H9 (cell line): ENCODE data around the gene CAMTA1. TPM values are rescaled to one million over a fixed set of nuclear protein-coding genes. Genes with fewer than 3 reads are reported as not detected.

Experiments used
- DNase-seq: peaks from one replicate; pipeline ENCODE4 v3.0.0-alpha.2; 2017
- H2AFZ ChIP-seq: one replicate; pipeline ENCODE4 v1.6.1; 2013; ENCODE audit warnings: mild to moderate bottlenecking, low read length, control low read depth, moderate library complexity
- H2AK5ac ChIP-seq: 2 replicates; pipeline ENCODE4 v1.6.1; 2013; ENCODE audit warnings: low read length, control low read depth, mixed read lengths; ENCODE audit not compliant: insufficient read length
- H2BK120ac ChIP-seq: one replicate; pipeline ENCODE4 v1.6.1; 2013; ENCODE audit warnings: low read depth, mild to moderate bottlenecking, low read length, control low read depth, inconsistent platforms; ENCODE audit not compliant: poor library complexity, severe bottlenecking
- H2BK12ac ChIP-seq: 2 replicates; pipeline ENCODE4 v1.6.1; 2013; ENCODE audit warnings: low read length, control low read depth, mixed read lengths, low read depth; ENCODE audit not compliant: insufficient read length
- H2BK15ac ChIP-seq: 2 replicates; pipeline ENCODE4 v1.6.1; 2013; ENCODE audit warnings: low read depth, low read length, control low read depth
- H2BK20ac ChIP-seq: one replicate; pipeline ENCODE4 v1.6.1; 2013; ENCODE audit warnings: low read depth, mild to moderate bottlenecking, low read length, control low read depth, inconsistent platforms; ENCODE audit not compliant: poor library complexity, severe bottlenecking
- H2BK5ac ChIP-seq: 2 replicates; pipeline ENCODE4 v1.6.1; 2013; ENCODE audit warnings: low read length, control low read depth, mixed read lengths; ENCODE audit not compliant: insufficient read length
- H3K14ac ChIP-seq: 2 replicates; pipeline ENCODE4 v1.6.1; 2013; ENCODE audit warnings: low read length, control low read depth; ENCODE audit not compliant: insufficient read depth
- H3K18ac ChIP-seq: 2 replicates; pipeline ENCODE4 v1.6.1; 2013; ENCODE audit warnings: low read depth, mild to moderate bottlenecking, mixed read lengths, low read length, control low read depth; ENCODE audit not compliant: insufficient read length
- H3K23ac ChIP-seq: 2 replicates; pipeline ENCODE4 v1.6.1; 2013; ENCODE audit warnings: low read length, control low read depth, mixed read lengths, low read depth; ENCODE audit not compliant: insufficient read length
- H3K23me2 ChIP-seq: 2 replicates; pipeline ENCODE4 v1.6.1; 2013; ENCODE audit warnings: low read depth, mild to moderate bottlenecking, mixed read lengths, low read length, control low read depth; ENCODE audit not compliant: insufficient read length, poor library complexity, severe bottlenecking
- H3K27ac ChIP-seq: 2 replicates; pipeline ENCODE4 v1.5.1; 2013; ENCODE audit warnings: low read length, control low read depth, mixed read lengths, low read depth; ENCODE audit not compliant: insufficient read length
- H3K27me3 ChIP-seq: 2 replicates; pipeline ENCODE4 v1.6.1; 2013; ENCODE audit warnings: low read length, control low read depth, inconsistent platforms; ENCODE audit not compliant: insufficient read depth
- H3K4ac ChIP-seq: 2 replicates; pipeline ENCODE4 v1.6.1; 2013; ENCODE audit warnings: low read depth, mild to moderate bottlenecking, control low read depth, inconsistent platforms, low read length, moderate library complexity
- H3K4me1 ChIP-seq: 2 replicates; pipeline ENCODE4 v1.6.1; 2013; ENCODE audit warnings: low read length, control low read depth, inconsistent platforms; ENCODE audit not compliant: insufficient read depth
- H3K4me2 ChIP-seq: 2 replicates; pipeline ENCODE4 v1.6.1; 2013; ENCODE audit warnings: low read length, control low read depth, mixed read lengths; ENCODE audit not compliant: insufficient read length, insufficient read depth
- H3K56ac ChIP-seq: 2 replicates; pipeline ENCODE4 v1.6.1; 2013; ENCODE audit warnings: low read depth, mild to moderate bottlenecking, mixed read lengths, low read length, control low read depth; ENCODE audit not compliant: insufficient read length
- H3K79me1 ChIP-seq: 2 replicates; pipeline ENCODE4 v1.6.1; 2013; ENCODE audit warnings: low read depth, mild to moderate bottlenecking, moderate library complexity, low read length, control low read depth, inconsistent platforms; ENCODE audit not compliant: insufficient read depth, poor library complexity, severe bottlenecking
- H3K79me2 ChIP-seq: 2 replicates; pipeline ENCODE4 v1.6.1; 2013; ENCODE audit warnings: low read length, control low read depth, inconsistent platforms; ENCODE audit not compliant: insufficient read depth
- H3K9ac ChIP-seq: 2 replicates; pipeline ENCODE4 v1.6.1; 2013; ENCODE audit warnings: low read length, control low read depth, mixed read lengths; ENCODE audit not compliant: insufficient read length; ENCODE audit errors: extremely low read depth
- H3K9me3 ChIP-seq: one replicate; pipeline ENCODE4 v1.6.1; 2013; ENCODE audit warnings: low read depth, low read length, inconsistent platforms; ENCODE audit not compliant: control insufficient read depth
- H3T11ph ChIP-seq: one replicate; pipeline ENCODE4 v1.6.1; 2013; ENCODE audit warnings: mild to moderate bottlenecking, low read length, control low read depth, inconsistent platforms
- H4K20me1 ChIP-seq: one replicate; pipeline ENCODE4 v1.6.1; 2013; ENCODE audit not compliant: control insufficient read depth, insufficient read length, insufficient read depth
- H4K5ac ChIP-seq: 2 replicates; pipeline ENCODE4 v1.6.1; 2013; ENCODE audit warnings: low read depth, mild to moderate bottlenecking, mixed read lengths, low read length, control low read depth; ENCODE audit not compliant: insufficient read length
- H4K8ac ChIP-seq: replicated peaks from 2 replicates; pipeline ENCODE4 v1.6.1; 2013; ENCODE audit warnings: low read length, control low read depth, mixed read lengths, low read depth; ENCODE audit not compliant: insufficient read length
- H4K91ac ChIP-seq: 2 replicates; pipeline ENCODE4 v1.6.1; 2013; ENCODE audit warnings: low read depth, mild to moderate bottlenecking, moderate library complexity, mixed read lengths, low read length, control low read depth; ENCODE audit not compliant: insufficient read length
- H3K27ac Mint-ChIP-seq, 3 experiments: 2 replicates in 2 of 3; 3 replicates in 1 of 3; pipeline ENCODE4 v1.8.0; 2020 to 2021; ENCODE audit warnings: mixed read lengths in 3 of 3, mild to moderate bottlenecking in 1 of 3, moderate library complexity in 1 of 3
- H3K27me3 Mint-ChIP-seq: 2 replicates; pipeline ENCODE4 v1.8.0; 2021; ENCODE audit warnings: low read depth, mild to moderate bottlenecking, moderate library complexity, mixed read lengths
- H3K36me3 Mint-ChIP-seq, 3 experiments: 2 replicates in 2 of 3; 3 replicates in 1 of 3; pipeline ENCODE4 v1.8.0; 2020 to 2021; ENCODE audit warnings: low read depth in 3 of 3, mixed read lengths in 3 of 3; ENCODE audit not compliant: insufficient read depth in 1 of 3
- H3K4me1 Mint-ChIP-seq, 2 experiments: 2 replicates each; pipeline ENCODE4 v1.8.0; 2020; ENCODE audit warnings: mixed read lengths in 2 of 2
- H3K4me3 Mint-ChIP-seq, 2 experiments: 2 replicates in 1 of 2; 3 replicates in 1 of 2; pipeline ENCODE4 v1.8.0; 2020 to 2021; ENCODE audit warnings: mild to moderate bottlenecking in 2 of 2, mixed read lengths in 2 of 2, moderate library complexity in 1 of 2
- H3K9me3 Mint-ChIP-seq, 2 experiments: 2 replicates in 1 of 2; 3 replicates in 1 of 2; pipeline ENCODE4 v1.8.0; 2020; ENCODE audit warnings: mild to moderate bottlenecking in 2 of 2, mixed read lengths in 2 of 2, moderate library complexity in 1 of 2
- CTCF ChIP-seq: fragments of 200-600 bp; sonication (generic); conservative IDR thresholded peaks from 3 replicates; pipeline ENCODE4 v1.8.0; 2021; ENCODE audit warnings: antibody characterized with exemption, mild to moderate bottlenecking
- WGBS: extraction: QIAGEN DNeasy Blood & Tissue Kit; methylation state at CpG from one replicate; pipeline ENCODE4 v1.1.7; 2013; ENCODE audit warnings: missing lambda C conversion rate, low lambda C conversion rate, mixed read lengths; ENCODE audit not compliant: insufficient read length; ENCODE audit errors: extremely low coverage; 5-methylcytosine and 5-hydroxymethylcytosine counted together
- total RNA-seq: library from RNA; stranded (reverse); gene quantifications from 2 replicates; pipeline ENCODE4 v1.2.1, GENCODE V29; 2021

Gene CAMTA1
- total RNA-seq, 1 experiment from 2014 or later: 115 TPM

GRCh38 chr1:6848816-6849215 lies 63.6 kb downstream of the CAMTA1 start:
- no peak overlapping the region for H3K18ac ChIP-seq
- TF ChIP-seq CTCF: no peak
- H3K23me2 ChIP-seq: no peaks in the 10 kb centered on the region
- H4K91ac ChIP-seq: no peak overlapping the region
- H3K14ac ChIP-seq: no peak overlapping the region
- no peak for DNase-seq
- no peak overlapping the region for H2BK15ac ChIP-seq
- no peak overlapping the region for H3K9ac ChIP-seq
- no peak overlapping the region for H2AK5ac ChIP-seq
- H2BK20ac ChIP-seq: no peak overlapping the region
- H3K27me3 Mint-ChIP-seq: no peaks in the 10 kb centered on the region
- no peak overlapping the region for H3K4me2 ChIP-seq
- no peak overlapping the region for H2BK120ac ChIP-seq
- no peaks in the 10 kb centered on the region for H4K20me1 ChIP-seq
- H3K23ac ChIP-seq: no peak overlapping the region
- H3K4me1 ChIP-seq: no peaks in the 10 kb centered on the region
- no peak overlapping the region for H3T11ph ChIP-seq
- H3K27ac Mint-ChIP-seq: no peak overlapping the region
- no peak overlapping the region for H4K8ac ChIP-seq
- no CpG with 5 or more reads among the region's 3 CpGs for WGBS
- H4K5ac ChIP-seq: no peak overlapping the region
- H3K4me1 Mint-ChIP-seq: 0 out of 4 replicates have a peak, but pooled peaks cover 0 to 4% of the 10 kb centered on the region in 2 experiments
- H3K79me2 ChIP-seq: peaks cover 6% of the 10 kb centered on the region; the same call in 1 of the 2 replicates
- H3K27ac ChIP-seq: no peak overlapping the region
- H3K79me1 ChIP-seq: peaks cover 5% of the 10 kb centered on the region
- peaks cover 7 to 16% of the 10 kb centered on the region in 2 experiments; a peak in 4 of 5 replicates for H3K9me3 Mint-ChIP-seq
- no peaks in the 10 kb centered on the region for H3K9me3 ChIP-seq
- no peak overlapping the region for H2BK5ac ChIP-seq
- H2AFZ ChIP-seq: no peak overlapping the region
- no peak overlapping the region for H3K56ac ChIP-seq
- no peaks in the 10 kb centered on the region for H3K27me3 ChIP-seq
- H3K36me3 Mint-ChIP-seq: peaks cover 36 to 52% (median 43%) of the 10 kb centered on the region in 3 experiments
- no peak overlapping the region for H2BK12ac ChIP-seq
- no peak overlapping the region for H3K4me3 Mint-ChIP-seq
- no peak overlapping the region for H3K4ac ChIP-seq
